ENCODE results near the gene IGF1.
A peak's percentile ranks its signal among the peaks of the same experiment; 100 is the strongest.

IGF1 gene

GRCh38 chr12:102480406-102480805 is at the start of gene IGF1:
Gene IGF1 (minus strand): TSS chr12:102480563. CDS start chr12:102480381, 182 bp downstream.
- H3K36me3 Mint-ChIP-seq (ENCODE audit: low read depth), result no peaks in the 10 kb centered on the region
- no peaks in the 10 kb centered on the region for H3K27me3 Mint-ChIP-seq
- no peak within 1 kb of the TSS for H3K4me3 Mint-ChIP-seq
- H3K9me3 Mint-ChIP-seq, result no peaks in the 10 kb centered on the region
- peak within 1 kb of the TSS; percentile 63 for H3K27ac Mint-ChIP-seq
- peaks cover 21% of the 10 kb centered on the region for H3K4me1 Mint-ChIP-seq (ENCODE audit: low read depth)

- Mint-ChIP-seq H3K36me3 (ENCODE audit: low read depth) (no peaks in the 10 kb centered on the region), H3K27me3 (peaks cover 19% of the 10 kb centered on the region), H3K27ac (no peak overlapping the region), H3K9me3 (no peaks in the 10 kb centered on the region), H3K4me1 (ENCODE audit: low read depth) (no peaks in the 10 kb centered on the region), H3K4me3 (no peak overlapping the region)
These were observed 47.7 kb upstream of the IGF1 start for GRCh38 chr12:102528111-102528510.

GRCh38 chr12:102527171-102527720 is 46.9 kb upstream of the IGF1 start:
- Mint-ChIP-seq H3K4me3 (no peak overlapping the region), H3K27me3 (peaks cover 12% of the 10 kb centered on the region), H3K4me1 (ENCODE audit: low read depth) (no peaks in the 10 kb centered on the region), H3K36me3 (ENCODE audit: low read depth) (no peaks in the 10 kb centered on the region), H3K9me3 (no peaks in the 10 kb centered on the region), H3K27ac (no peak overlapping the region)

GRCh38 chr12:102526656-102527055 is 46.3 kb upstream of the IGF1 start:
- no peaks in the 10 kb centered on the region for H3K9me3 Mint-ChIP-seq
- no peak overlapping the region for H3K4me3 Mint-ChIP-seq
- H3K27me3 Mint-ChIP-seq, result peaks cover 12% of the 10 kb centered on the region
- H3K4me1 Mint-ChIP-seq (ENCODE audit: low read depth), result no peaks in the 10 kb centered on the region
- no peaks in the 10 kb centered on the region for H3K36me3 Mint-ChIP-seq (ENCODE audit: low read depth)
- no peak overlapping the region for H3K27ac Mint-ChIP-seq

- Mint-ChIP-seq H3K27ac (no peak overlapping the region), H3K4me3 (no peak overlapping the region), H3K27me3 (peaks cover 10% of the 10 kb centered on the region), H3K4me1 (ENCODE audit: low read depth) (no peaks in the 10 kb centered on the region), H3K36me3 (ENCODE audit: low read depth) (no peaks in the 10 kb centered on the region), H3K9me3 (peaks cover 3% of the 10 kb centered on the region)
These were observed 42.4 kb upstream of the IGF1 start for GRCh38 chr12:102522768-102523167.

- Mint-ChIP-seq H3K4me1 (ENCODE audit: low read depth) (no peaks in the 10 kb centered on the region), H3K27ac (no peak overlapping the region), H3K9me3 (peaks cover 3% of the 10 kb centered on the region), H3K36me3 (ENCODE audit: low read depth) (no peaks in the 10 kb centered on the region), H3K27me3 (peaks cover 10% of the 10 kb centered on the region), H3K4me3 (no peak overlapping the region)
These were observed 41.4 kb upstream of the IGF1 start for GRCh38 chr12:102521662-102522277.

GRCh38 chr12:102518871-102519270 is 38.5 kb upstream of the IGF1 start:
- Mint-ChIP-seq H3K36me3 (ENCODE audit: low read depth) (no peaks in the 10 kb centered on the region), H3K9me3 (peaks cover 3% of the 10 kb centered on the region), H3K27me3 (peaks cover 11% of the 10 kb centered on the region), H3K27ac (no peak overlapping the region), H3K4me3 (no peak overlapping the region), H3K4me1 (ENCODE audit: low read depth) (no peaks in the 10 kb centered on the region)

- H3K4me1 Mint-ChIP-seq (ENCODE audit: low read depth), result no peaks in the 10 kb centered on the region
- H3K36me3 Mint-ChIP-seq (ENCODE audit: low read depth), result no peaks in the 10 kb centered on the region
- no peak overlapping the region for H3K4me3 Mint-ChIP-seq
- H3K27me3 Mint-ChIP-seq, result peaks cover 4% of the 10 kb centered on the region
- peaks cover 3% of the 10 kb centered on the region for H3K9me3 Mint-ChIP-seq
- H3K27ac Mint-ChIP-seq, result no peak overlapping the region
These were observed 34.3 kb upstream of the IGF1 start for GRCh38 chr12:102514696-102515095.

- no peak overlapping the region for H3K4me3 Mint-ChIP-seq
- no peak overlapping the region for H3K27ac Mint-ChIP-seq
- peaks cover under 1% of the 10 kb centered on the region for H3K9me3 Mint-ChIP-seq
- H3K36me3 Mint-ChIP-seq (ENCODE audit: low read depth), result no peaks in the 10 kb centered on the region
- peaks cover 4% of the 10 kb centered on the region for H3K27me3 Mint-ChIP-seq
- H3K4me1 Mint-ChIP-seq (ENCODE audit: low read depth), result no peaks in the 10 kb centered on the region
These were observed 33.4 kb upstream of the IGF1 start for GRCh38 chr12:102513739-102514138.

- Mint-ChIP-seq H3K27me3 (peaks cover 4% of the 10 kb centered on the region), H3K4me3 (no peak overlapping the region), H3K27ac (no peak overlapping the region), H3K4me1 (ENCODE audit: low read depth) (no peaks in the 10 kb centered on the region), H3K9me3 (no peaks in the 10 kb centered on the region), H3K36me3 (ENCODE audit: low read depth) (no peaks in the 10 kb centered on the region)
These were observed 32.9 kb upstream of the IGF1 start for GRCh38 chr12:102513272-102513671.

GRCh38 chr12:102512523-102512922 is 32.2 kb upstream of the IGF1 start:
- no peaks in the 10 kb centered on the region for H3K4me1 Mint-ChIP-seq (ENCODE audit: low read depth)
- peaks cover 4% of the 10 kb centered on the region for H3K27me3 Mint-ChIP-seq
- no peak overlapping the region for H3K27ac Mint-ChIP-seq
- H3K36me3 Mint-ChIP-seq (ENCODE audit: low read depth), result no peaks in the 10 kb centered on the region
- H3K9me3 Mint-ChIP-seq, result no peaks in the 10 kb centered on the region
- no peak overlapping the region for H3K4me3 Mint-ChIP-seq

- H3K4me1 Mint-ChIP-seq (ENCODE audit: low read depth), result no peaks in the 10 kb centered on the region
- no peaks in the 10 kb centered on the region for H3K9me3 Mint-ChIP-seq
- H3K27me3 Mint-ChIP-seq, result peaks cover 4% of the 10 kb centered on the region
- H3K36me3 Mint-ChIP-seq (ENCODE audit: low read depth), result no peaks in the 10 kb centered on the region
- H3K27ac Mint-ChIP-seq, result no peak overlapping the region
- no peak overlapping the region for H3K4me3 Mint-ChIP-seq
These were observed 31.2 kb upstream of the IGF1 start for GRCh38 chr12:102511575-102511974.

GRCh38 chr12:102510463-102510862 is 30.1 kb upstream of the IGF1 start:
- peaks cover 8% of the 10 kb centered on the region for H3K27me3 Mint-ChIP-seq
- no peaks in the 10 kb centered on the region for H3K9me3 Mint-ChIP-seq
- no peaks in the 10 kb centered on the region for H3K4me1 Mint-ChIP-seq (ENCODE audit: low read depth)
- H3K36me3 Mint-ChIP-seq (ENCODE audit: low read depth), result no peaks in the 10 kb centered on the region
- no peak overlapping the region for H3K4me3 Mint-ChIP-seq
- no peak overlapping the region for H3K27ac Mint-ChIP-seq

- no peaks in the 10 kb centered on the region for H3K9me3 Mint-ChIP-seq
- H3K36me3 Mint-ChIP-seq (ENCODE audit: low read depth), result no peaks in the 10 kb centered on the region
- H3K4me1 Mint-ChIP-seq (ENCODE audit: low read depth), result no peaks in the 10 kb centered on the region
- H3K27ac Mint-ChIP-seq, result no peak overlapping the region
- peaks cover 8% of the 10 kb centered on the region for H3K27me3 Mint-ChIP-seq
- no peak overlapping the region for H3K4me3 Mint-ChIP-seq
These were observed 29.7 kb upstream of the IGF1 start for GRCh38 chr12:102510031-102510430.

- Mint-ChIP-seq H3K36me3 (ENCODE audit: low read depth) (no peaks in the 10 kb centered on the region), H3K27me3 (peaks cover 5% of the 10 kb centered on the region), H3K27ac (no peak overlapping the region), H3K9me3 (no peaks in the 10 kb centered on the region), H3K4me1 (ENCODE audit: low read depth) (no peaks in the 10 kb centered on the region), H3K4me3 (no peak overlapping the region)
These were observed 28.8 kb upstream of the IGF1 start for GRCh38 chr12:102509123-102509626.

- H3K9me3 Mint-ChIP-seq, result no peaks in the 10 kb centered on the region
- no peak overlapping the region for H3K27ac Mint-ChIP-seq
- H3K4me1 Mint-ChIP-seq (ENCODE audit: low read depth), result no peaks in the 10 kb centered on the region
- no peak overlapping the region for H3K4me3 Mint-ChIP-seq
- peaks cover 3% of the 10 kb centered on the region for H3K27me3 Mint-ChIP-seq
- no peaks in the 10 kb centered on the region for H3K36me3 Mint-ChIP-seq (ENCODE audit: low read depth)
These were observed 27.7 kb upstream of the IGF1 start for GRCh38 chr12:102508052-102508451.
